Activated CD8-positive, alpha-beta memory T cell treated with anti-CD3 and anti-CD28 coated beads for 36 hours (primary cell): Measurements from ENCODE around the gene CELF2. TPM values are rescaled to one million over a fixed set of nuclear protein-coding genes. Genes with fewer than 3 reads are reported as not detected.

Experiments
- CTCF ChIA-PET: fragments of 350-600 bp; sonication (Branson Sonifier 250); formaldehyde crosslinking; loops from one replicate; lab custom pipeline; 2021; ENCODE audit warnings: antibody characterized with exemption; lab: Charles Lee
- POLR2A ChIA-PET: fragments of 350-600 bp; sonication (Branson Sonifier 250); formaldehyde crosslinking; loops from one replicate; lab custom pipeline; 2021; ENCODE audit warnings: antibody characterized with exemption; lab: Charles Lee
- total RNA-seq, 2 experiments: library from RNA; stranded (reverse); gene quantifications; one replicate each; pipeline ENCODE4 v1.2.3, GENCODE V29; 2021

Gene CELF2
- total RNA-seq, 2 experiments from 2014 or later = 153 to 154 TPM

GRCh38 chr10:11142777-11143176 is 125.1 kb downstream of the CELF2 start:
- CTCF ChIA-PET = interaction anchor here (0.7 kb wide), 1 partner anchor 200 kb away, joined by 4 read pairs; no protein-coding TSS in a partner anchor
- POLR2A ChIA-PET = no interaction called here

GRCh38 chr10:11143242-11143641 is 125.6 kb downstream of the CELF2 start:
- ChIA-PET POLR2A (no interaction called here), CTCF (no interaction called here)

- ChIA-PET POLR2A (interaction anchor here (0.6 to 6.8 kb wide), 4 partner anchors 22 to 167 kb away, joined by 4 to 129 read pairs (median 6); no protein-coding TSS in a partner anchor), CTCF (interaction anchor here (0.7 to 2.2 kb wide), 3 partner anchors 19 to 134 kb away, joined by 3 to 7 read pairs (median 4); no protein-coding TSS in a partner anchor)
These were observed 127.2 kb downstream of the CELF2 start for GRCh38 chr10:11144626-11145494.

GRCh38 chr10:11145495-11145855 is 127.8 kb downstream of the CELF2 start:
- CTCF ChIA-PET = interaction anchor here (0.9 to 2.2 kb wide), 2 partner anchors 19 to 22 kb away, joined by 4 to 7 read pairs; no protein-coding TSS in a partner anchor
- POLR2A ChIA-PET = interaction anchor here (1.0 to 6.8 kb wide), 3 partner anchors 22 to 33 kb away, joined by 4 to 129 read pairs (median 9); no protein-coding TSS in a partner anchor

GRCh38 chr10:11146402-11147171 is 128.9 kb downstream of the CELF2 start:
- ChIA-PET CTCF (interaction anchor here (0.9 to 4.3 kb wide), 2 partner anchors 18 to 19 kb away, joined by 3 to 40 read pairs; no protein-coding TSS in a partner anchor), POLR2A (interaction anchor here (1.1 to 6.8 kb wide), 3 partner anchors 21 to 32 kb away, joined by 3 to 129 read pairs (median 9); no protein-coding TSS in a partner anchor)

- POLR2A ChIA-PET = interaction anchor here (6.8 kb wide), 1 partner anchor 20 kb away, joined by 129 read pairs; no protein-coding TSS in a partner anchor
- CTCF ChIA-PET = interaction anchor here (1.5 to 4.3 kb wide), 2 partner anchors 12 to 17 kb away, joined by 5 to 40 read pairs; no protein-coding TSS in a partner anchor
These were observed 130.1 kb downstream of the CELF2 start for GRCh38 chr10:11147722-11148121.

GRCh38 chr10:11148142-11149028 is 130.7 kb downstream of the CELF2 start:
- CTCF ChIA-PET = interaction anchor here (1.5 to 4.3 kb wide), 2 partner anchors 12 to 16 kb away, joined by 5 to 40 read pairs; no protein-coding TSS in a partner anchor

GRCh38 chr10:11149807-11150141 is 132.1 kb downstream of the CELF2 start:
- CTCF ChIA-PET = interaction anchor here (0.9 to 4.3 kb wide), 6 partner anchors 9 to 122 kb away, joined by 3 to 40 read pairs (median 4); no protein-coding TSS in a partner anchor
- POLR2A ChIA-PET = interaction anchor here (1.0 to 6.8 kb wide), 3 partner anchors 18 to 75 kb away, joined by 3 to 129 read pairs (median 4); no protein-coding TSS in a partner anchor

More at GRCh38 chr10:11148142-11149028, 130.7 kb downstream of the CELF2 start:
- POLR2A ChIA-PET = interaction anchor here (0.6 to 6.8 kb wide), 3 partner anchors 19 to 187 kb away, joined by 3 to 129 read pairs (median 4); no protein-coding TSS in a partner anchor

GRCh38 chr10:11150231-11150731 is 132.6 kb downstream of the CELF2 start:
- ChIA-PET POLR2A (interaction anchor here (1.0 to 6.8 kb wide), 3 partner anchors 17 to 75 kb away, joined by 3 to 129 read pairs (median 4); no protein-coding TSS in a partner anchor), CTCF (interaction anchor here (0.9 to 4.3 kb wide), 6 partner anchors 9 to 121 kb away, joined by 3 to 40 read pairs (median 4); no protein-coding TSS in a partner anchor)

- ChIA-PET POLR2A (interaction anchor here (1.4 to 6.8 kb wide), 2 partner anchors 16 to 26 kb away, joined by 4 to 129 read pairs; no protein-coding TSS in a partner anchor), CTCF (interaction anchor here (1.4 to 4.3 kb wide), 2 partner anchors 8 to 14 kb away, joined by 6 to 40 read pairs; no protein-coding TSS in a partner anchor)
These were observed 133.3 kb downstream of the CELF2 start for GRCh38 chr10:11150879-11151415.

- ChIA-PET CTCF (no interaction called here), POLR2A (no interaction called here)
These were observed 135.1 kb downstream of the CELF2 start for GRCh38 chr10:11152801-11153200.

GRCh38 chr10:11153245-11153644 is 135.6 kb downstream of the CELF2 start:
- CTCF ChIA-PET = no interaction called here
- POLR2A ChIA-PET = no interaction called here

- ChIA-PET POLR2A (no interaction called here), CTCF (no interaction called here)
These were observed 136.1 kb downstream of the CELF2 start for GRCh38 chr10:11153766-11154165.

- POLR2A ChIA-PET = no interaction called here
- CTCF ChIA-PET = no interaction called here
These were observed 136.7 kb downstream of the CELF2 start for GRCh38 chr10:11154333-11154732.

GRCh38 chr10:11154849-11155498 is 137.3 kb downstream of the CELF2 start:
- ChIA-PET CTCF (no interaction called here), POLR2A (no interaction called here)

- ChIA-PET POLR2A (no interaction called here), CTCF (interaction anchor here (0.6 kb wide), 1 partner anchor 34 kb away, joined by 5 read pairs; no protein-coding TSS in a partner anchor)
These were observed 138.8 kb downstream of the CELF2 start for GRCh38 chr10:11156480-11156879.
